Raji (cell line): ENCODE results near the gene MBTPS1.

Experiments used
- POLR2A ChIP-seq: IDR thresholded peaks from 2 replicates; pipeline ENCODE4 v1.6.1; 2011; ENCODE audit warnings: low read depth, low read length, control low read depth; ENCODE audit not compliant: insufficient read depth

The MBTPS1 gene

GRCh38 chr16:84031556-84031955 lies 85.2 kb downstream of the MBTPS1 start:
- no peak for TF ChIP-seq POLR2A

- TF ChIP-seq POLR2A: no peak
Measured at GRCh38 chr16:84029297-84030047, 87.3 kb downstream of the MBTPS1 start.

GRCh38 chr16:84027625-84028024 lies 89.1 kb downstream of the MBTPS1 start:
- no peak for TF ChIP-seq POLR2A

- no peak for TF ChIP-seq POLR2A
Measured at GRCh38 chr16:84026606-84027005, 90.1 kb downstream of the MBTPS1 start.

GRCh38 chr16:84024854-84025253 lies 91.9 kb downstream of the MBTPS1 start:
- TF ChIP-seq POLR2A: no peak

GRCh38 chr16:84022644-84023043 lies 94.1 kb downstream of the MBTPS1 start:
- no peak for TF ChIP-seq POLR2A

- no peak for TF ChIP-seq POLR2A
Measured at GRCh38 chr16:84021488-84021887, 95.3 kb downstream of the MBTPS1 start.

- TF ChIP-seq POLR2A: no peak
Measured at GRCh38 chr16:84020353-84020752, 96.4 kb downstream of the MBTPS1 start.

- TF ChIP-seq POLR2A: no peak
Measured at GRCh38 chr16:84018710-84019109, 98.0 kb downstream of the MBTPS1 start.

GRCh38 chr16:84016477-84016876 lies 100.3 kb downstream of the MBTPS1 start:
- TF ChIP-seq POLR2A: no peak

- no peak for TF ChIP-seq POLR2A
Measured at GRCh38 chr16:84015399-84015798, 101.3 kb downstream of the MBTPS1 start.

GRCh38 chr16:84014570-84015327 lies 102.0 kb downstream of the MBTPS1 start:
- TF ChIP-seq POLR2A: no peak

- TF ChIP-seq POLR2A: no peak
Measured at GRCh38 chr16:84013787-84014569, 102.8 kb downstream of the MBTPS1 start.

GRCh38 chr16:84009282-84009681 lies 107.5 kb downstream of the MBTPS1 start:
- TF ChIP-seq POLR2A: no peak

- TF ChIP-seq POLR2A: no peak
Measured at GRCh38 chr16:84007965-84008364, 108.8 kb downstream of the MBTPS1 start.

GRCh38 chr16:84007520-84007919 lies 109.2 kb downstream of the MBTPS1 start:
- TF ChIP-seq POLR2A: no peak
